GM19452 (cell line): ENCODE measurements around the gene SIRT4.
"Not testable (repeated sequence)": the region's sequence is repeated elsewhere in the genome, so short reads cannot be mapped to it uniquely, and the experiment has no call there.

Source experiments
- ATAC-seq: cut with Tn5 transposase; IDR thresholded peaks from one replicate; pipeline ENCODE4 v1.9.1; 2021; ENCODE audit not compliant: unreplicated experiment

The SIRT4 gene

DNA sequence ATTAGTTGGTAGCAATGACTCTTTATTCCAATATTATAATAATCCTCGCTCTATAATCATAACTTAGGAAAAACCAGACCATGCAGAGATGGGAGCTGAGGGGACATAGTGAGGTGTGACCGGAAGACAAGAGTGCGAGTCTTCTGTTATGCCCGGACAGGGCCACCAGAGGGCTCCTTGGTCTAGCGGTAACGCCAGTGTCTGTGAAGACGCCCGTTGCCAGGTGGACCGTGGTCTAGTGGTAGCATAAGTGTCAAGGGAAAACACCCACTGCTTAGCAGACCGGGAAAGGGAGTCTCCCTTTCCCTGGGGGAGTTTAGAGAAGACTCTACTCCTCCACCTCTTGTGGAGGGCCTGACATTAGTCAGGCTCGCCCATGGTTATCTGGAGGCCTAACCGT lies 33.3 kb downstream of the SIRT4 start:
- not testable (repeated sequence) for ATAC-seq

DNA sequence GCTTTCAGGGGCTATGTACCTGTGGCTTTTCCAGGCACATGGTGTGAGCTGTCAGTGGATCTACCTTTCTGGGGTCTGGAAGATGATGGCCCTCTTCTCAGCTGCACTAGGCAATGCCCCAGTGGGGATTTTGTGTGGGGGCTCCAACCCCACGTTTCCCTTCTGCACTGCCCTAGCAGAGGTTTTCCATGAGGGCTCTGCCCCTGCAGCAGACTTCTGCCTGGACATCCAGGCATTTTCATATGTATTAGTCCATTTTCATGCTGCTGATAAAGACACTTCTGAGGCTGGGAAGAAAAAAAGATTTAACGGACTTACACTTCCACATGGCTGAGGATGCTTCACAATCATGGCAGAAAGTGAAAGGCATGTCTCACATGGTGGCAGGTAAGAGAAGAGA lies 34.3 kb downstream of the SIRT4 start:
- ATAC-seq: not testable (repeated sequence)

DNA sequence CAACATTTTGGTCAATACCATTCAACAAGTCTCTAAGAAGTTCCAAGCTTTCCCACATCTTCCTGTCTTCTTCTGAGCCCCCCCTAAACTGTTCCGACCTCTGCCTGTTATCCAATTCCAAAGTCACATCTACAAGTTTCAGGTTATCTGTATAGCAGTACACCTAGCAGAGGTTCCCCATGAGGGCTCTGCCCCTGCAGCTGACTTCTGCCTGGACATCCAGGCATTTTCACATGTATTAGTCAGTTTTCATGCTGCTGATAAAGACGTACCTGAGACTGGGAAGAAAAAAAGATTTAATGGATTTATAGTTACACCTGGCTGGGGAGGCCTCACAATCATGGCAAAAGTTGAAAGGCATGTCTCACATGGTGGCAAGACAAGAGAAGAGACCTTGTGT lies 35.6 kb downstream of the SIRT4 start:
- ATAC-seq: no peak

DNA sequence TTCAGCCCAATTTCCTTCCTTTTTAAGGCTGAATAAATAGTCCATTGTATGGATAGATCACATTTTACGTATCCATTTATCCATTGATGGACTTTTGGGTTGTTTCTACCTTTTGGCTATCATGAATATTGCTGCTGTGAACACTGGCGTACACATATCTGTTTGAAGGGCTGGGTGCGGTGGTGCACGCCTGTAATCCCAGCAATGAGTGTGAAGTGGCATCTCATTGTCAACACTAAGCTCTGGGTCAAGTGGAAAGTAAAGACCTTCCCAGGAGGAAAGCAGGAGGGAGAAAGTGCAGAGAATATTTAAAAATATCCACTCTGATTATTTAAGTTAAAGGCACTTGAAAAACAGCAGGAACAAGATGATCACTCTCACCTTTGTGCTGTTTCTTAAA lies 37.1 kb downstream of the SIRT4 start:
- no peak for ATAC-seq

DNA sequence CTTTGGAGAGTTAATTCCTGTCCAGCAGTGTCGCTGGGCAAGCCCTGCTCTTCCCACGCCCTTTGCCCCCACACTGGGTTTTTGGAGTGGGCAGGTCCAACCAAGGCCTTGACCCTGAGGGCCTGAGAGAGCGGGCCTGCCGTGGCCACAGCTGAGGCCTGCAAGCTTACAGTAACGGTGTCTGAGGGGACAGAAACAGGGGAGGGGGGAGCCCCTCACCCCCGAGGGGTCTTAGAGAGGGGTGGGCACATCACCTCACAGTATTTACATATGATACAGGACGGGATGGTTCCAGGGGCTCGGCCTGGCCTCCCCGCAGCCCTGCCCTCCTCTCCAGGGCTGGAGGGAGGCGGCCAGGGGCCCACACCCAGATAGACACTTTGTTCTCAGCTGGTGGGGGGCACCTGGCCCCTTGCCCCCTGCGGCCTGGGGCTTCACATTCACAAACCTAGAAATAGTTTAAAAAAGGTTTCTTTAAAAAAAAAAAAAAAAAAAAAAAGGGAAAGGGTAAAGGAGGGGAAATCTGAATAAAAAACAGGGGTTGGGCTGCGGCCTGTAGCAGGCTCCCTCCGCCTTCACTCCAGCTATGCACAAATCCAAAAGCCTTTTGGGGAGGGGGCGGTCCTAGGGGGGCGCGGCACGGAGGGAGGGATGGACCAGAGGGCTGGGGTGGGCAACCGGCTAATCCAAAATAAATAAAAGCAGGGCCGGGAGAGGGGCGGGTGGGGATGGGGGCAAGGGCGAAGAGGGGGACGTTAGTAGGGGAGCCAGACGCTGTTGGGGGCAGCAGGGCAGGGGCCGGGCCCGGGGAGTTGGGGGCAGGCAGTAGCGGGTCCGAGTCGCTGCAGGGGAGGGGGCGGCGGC lies 40.3 kb downstream of the SIRT4 start:
- ATAC-seq: no peak

DNA sequence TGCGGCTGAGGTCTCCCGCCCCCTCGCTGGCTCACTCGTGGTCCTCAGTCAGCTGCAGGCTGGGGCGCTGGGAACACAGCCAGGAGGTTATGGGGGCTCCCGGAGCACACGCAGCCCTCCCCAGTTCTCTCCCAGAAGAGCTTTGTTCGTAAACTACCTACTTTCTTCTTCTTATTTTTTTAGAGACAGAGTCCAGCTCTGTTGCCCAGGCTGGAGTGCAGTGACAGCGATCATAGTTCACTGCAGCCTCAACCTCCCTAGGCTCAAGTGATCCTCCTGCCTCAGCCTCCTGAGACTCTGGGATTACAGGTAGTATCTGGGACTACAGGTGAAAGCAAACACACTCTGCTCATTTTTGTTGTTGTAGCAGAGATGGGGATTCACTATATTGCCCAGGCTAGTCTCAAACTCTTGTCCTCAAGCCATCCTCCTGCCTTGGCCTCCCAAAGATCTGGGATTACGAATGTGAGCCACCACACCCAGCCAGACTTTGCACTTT lies 41.0 kb downstream of the SIRT4 start:
- no peak for ATAC-seq

DNA sequence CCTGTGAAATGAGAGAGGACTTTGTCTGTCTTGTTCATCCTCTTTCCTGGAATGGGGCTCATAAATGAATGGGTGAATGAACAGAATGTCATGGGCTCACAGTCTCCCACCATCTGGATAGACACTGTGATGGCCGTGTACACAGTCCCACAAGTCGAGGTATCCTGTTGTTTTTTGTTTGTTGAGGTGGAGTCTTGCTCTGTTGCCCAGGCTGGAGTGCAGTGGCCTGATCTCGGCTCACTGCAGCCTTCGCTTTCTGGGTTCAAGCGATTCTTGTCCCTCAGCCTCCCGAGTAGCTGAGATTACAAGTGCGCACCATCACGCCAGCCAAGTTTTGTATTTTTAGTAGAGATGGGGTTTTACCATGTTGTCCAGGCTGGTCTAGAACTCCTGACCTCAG lies 41.6 kb downstream of the SIRT4 start:
- no peak for ATAC-seq

DNA sequence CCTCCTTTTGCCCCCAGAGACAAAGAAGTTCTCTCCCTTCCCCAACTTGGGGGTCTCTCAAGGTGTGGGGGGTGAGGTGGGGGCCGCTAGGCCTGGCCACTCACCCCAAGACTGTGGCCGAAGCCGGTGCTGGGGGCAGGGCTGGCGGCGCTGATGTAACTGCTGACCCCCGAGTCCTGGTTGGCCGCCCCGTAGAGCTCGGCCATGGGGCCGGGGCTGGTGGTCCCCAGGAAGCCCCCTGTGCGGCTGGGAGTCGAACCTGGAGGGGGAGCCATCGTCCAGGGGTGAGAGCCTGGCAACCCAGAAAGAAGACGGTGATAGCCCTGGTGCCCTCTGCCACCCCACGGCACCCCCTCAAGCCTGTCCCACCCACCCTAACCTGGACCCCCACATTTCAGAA lies 43.9 kb downstream of the SIRT4 start:
- ATAC-seq: no peak

DNA sequence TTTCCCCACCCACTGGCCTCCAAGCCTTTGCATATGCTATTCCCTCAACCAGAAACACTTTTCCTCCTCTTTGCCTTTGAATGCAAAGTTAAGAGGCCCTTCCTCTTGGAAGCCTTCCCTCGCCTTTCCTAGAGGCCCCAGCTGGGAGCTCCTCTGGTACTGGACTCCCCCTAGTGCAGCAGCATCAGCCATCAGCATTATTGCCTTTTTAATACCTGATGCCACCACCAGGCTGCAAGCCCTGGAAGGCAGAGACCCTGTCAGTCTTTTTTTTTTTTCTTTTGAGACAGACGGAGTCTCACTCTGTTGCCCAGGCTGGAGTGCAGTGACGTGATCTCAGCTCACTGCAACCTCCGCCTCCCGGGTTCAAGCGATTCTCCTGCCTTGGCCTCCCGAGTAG lies 44.6 kb downstream of the SIRT4 start:
- no peak for ATAC-seq

DNA sequence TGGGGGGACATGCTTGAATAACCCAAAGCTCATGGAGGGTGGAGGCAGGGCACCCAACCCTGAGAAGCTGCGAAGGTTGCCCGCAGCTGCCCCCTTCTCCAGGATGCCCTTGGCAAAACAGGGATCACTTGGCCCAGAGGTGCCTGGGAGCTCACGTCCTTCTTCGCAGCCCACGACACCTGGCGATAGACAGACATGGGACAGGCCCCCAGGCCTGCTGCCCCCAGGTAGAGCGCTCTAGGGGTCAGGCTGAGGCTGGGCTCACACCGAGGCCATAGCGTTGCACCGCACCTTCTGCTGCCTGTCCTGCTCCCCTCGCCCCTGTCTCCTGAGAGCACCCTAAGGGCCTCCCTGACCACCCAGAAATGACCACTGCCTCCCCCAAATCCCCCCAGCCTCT lies 45.6 kb downstream of the SIRT4 start:
- no peak for ATAC-seq

DNA sequence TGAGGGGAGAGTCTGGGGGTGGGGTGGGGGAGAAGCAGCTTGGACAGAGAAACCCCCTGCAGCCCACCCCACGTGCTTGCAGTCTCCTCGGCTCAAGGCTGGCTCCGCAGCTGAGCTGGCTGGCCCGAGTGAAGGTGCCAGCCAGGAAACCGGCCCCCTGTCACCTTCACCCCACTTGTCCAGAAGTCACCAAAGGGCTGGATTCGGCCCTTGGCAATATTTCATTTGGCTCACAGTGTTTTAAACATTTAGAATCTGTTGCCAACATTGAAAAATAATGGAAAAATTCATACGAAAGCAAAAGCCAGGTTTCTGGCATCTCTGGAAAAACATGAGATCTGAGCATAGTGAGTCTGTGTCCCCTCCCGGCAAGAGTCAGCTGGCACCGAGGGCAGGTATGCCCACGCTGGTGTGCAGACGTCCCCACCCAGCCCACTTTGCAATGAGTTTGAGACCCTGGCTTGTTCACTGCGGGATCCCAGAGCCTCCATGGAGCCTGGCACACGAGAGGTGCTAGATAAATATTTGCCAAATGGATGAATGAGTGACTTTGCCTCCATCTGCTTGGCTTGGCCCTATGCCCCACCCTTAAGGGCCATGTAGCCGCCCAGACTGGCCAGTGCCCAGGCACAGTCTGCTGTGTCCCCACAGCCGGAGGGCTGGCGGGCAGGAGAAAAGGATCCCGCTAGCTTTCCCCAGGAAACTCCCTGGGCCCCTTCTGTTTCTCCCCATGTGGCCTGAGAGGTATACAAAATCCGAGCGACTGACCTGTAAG lies 48.6 kb downstream of the SIRT4 start:
- no peak for ATAC-seq

DNA sequence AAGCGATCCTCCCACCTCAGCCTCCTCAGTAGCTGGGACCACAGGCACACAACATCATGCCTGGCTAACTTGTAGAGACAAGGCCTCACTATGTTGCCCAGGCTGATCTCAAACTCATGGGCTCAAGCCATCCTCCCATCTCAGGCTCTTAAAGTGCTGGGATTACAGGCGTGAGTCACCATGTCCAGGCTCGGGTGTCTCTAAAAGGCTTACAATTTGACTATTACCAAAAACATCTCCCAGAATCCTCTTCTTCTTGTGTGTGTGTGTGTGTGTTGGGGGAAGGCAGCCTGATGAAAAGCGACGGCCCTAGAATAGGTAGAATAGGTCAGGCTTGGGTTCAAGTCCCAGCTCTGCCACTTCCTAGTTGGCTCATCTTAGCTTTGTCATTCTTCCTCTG lies 50.0 kb downstream of the SIRT4 start:
- no peak for ATAC-seq

DNA sequence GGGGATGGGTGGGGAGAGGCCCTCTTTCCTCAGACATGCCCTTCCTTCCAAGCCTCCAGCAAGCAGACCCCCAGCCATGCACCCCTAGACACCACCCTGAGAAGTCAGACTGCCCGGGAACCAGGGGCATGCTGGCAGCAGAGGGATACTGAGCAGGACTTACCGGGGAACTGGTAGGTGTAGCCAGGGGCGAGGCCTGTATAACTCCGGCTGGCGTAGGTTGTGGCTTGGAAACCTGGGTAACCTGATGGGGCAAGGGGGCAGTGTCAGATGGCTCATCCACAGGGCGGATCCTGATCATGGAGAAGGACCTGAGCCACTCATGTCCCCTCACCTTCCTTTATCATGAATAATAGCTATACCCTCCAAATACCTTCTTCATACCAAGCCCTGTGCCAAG lies 51.0 kb downstream of the SIRT4 start:
- no peak for ATAC-seq

DNA sequence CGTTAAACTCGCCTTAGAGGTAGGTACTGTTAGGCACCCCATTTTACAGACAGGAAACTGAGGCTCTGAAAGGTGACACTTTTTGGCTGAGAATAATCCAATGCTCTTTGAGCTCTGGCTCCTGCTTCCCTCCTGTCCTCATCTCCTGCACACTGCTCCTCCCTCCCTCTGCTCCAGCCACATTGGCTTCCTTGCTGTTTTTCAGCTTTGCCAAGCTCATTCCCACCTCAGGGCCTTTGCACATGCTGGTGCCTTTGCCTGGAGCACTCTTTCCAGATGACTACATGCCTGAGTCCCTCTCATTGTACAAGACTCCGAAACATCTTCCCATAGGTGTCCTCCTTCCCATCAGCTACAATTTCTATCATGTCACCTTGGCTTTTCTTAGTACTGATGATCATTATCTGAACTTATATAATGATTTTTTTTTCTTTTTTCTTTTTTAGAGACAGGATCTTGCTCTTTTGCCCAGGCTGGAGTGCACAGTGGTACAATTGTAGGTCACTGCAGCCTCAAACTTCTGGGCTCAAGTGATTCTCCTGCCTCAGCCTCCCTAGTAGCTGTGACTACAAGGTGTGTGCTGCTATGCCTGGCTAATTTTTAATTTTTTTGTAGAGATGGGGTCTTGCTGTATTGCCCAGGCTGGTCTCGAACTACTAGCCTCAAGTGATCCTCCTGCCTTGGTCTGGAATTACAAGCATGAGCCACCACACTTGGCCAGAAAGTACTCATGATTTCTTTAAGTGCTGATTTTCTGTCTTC lies 51.6 kb downstream of the SIRT4 start:
- no peak for ATAC-seq

DNA sequence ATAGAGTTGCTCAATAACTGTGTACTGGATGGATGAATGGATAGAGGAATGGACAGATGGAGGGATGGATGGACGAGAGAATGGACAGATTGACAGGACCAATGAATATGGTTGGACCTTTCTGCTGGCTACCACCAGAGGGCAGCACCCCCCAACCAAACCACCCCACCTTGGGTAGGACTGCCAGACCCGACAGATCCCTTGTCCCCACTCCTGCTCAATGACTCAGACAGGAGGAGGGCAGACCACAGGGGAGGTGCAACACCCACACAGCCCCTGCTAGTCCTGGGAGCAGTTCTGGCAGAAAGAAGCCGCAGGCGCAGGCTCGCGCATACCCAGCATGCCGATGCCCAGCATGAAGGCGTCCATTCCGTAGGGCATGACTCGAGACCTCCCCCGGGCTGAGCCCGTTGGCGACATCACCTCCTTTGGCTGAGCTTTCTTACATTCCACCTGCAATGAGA lies 54.5 kb downstream of the SIRT4 start:
- no peak for ATAC-seq

DNA sequence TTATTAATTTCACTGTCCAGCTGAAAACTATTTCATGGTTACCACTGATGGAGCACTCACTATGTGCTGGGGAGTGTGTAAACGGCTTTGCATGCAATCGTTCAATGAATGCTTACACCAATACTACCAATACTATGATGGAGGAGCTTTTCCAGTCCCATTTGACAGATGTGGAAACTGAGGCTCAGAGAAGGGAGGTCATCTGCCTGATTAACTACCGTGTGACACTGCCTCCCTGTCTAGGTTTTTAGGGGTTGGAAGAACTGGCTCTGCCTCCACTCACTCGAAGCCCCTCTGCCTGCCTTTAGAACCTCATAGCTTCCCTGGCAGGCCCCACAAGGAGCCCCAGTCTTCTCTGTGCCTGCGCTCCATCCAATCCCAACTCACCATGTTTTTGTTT lies 55.0 kb downstream of the SIRT4 start:
- no peak for ATAC-seq

DNA sequence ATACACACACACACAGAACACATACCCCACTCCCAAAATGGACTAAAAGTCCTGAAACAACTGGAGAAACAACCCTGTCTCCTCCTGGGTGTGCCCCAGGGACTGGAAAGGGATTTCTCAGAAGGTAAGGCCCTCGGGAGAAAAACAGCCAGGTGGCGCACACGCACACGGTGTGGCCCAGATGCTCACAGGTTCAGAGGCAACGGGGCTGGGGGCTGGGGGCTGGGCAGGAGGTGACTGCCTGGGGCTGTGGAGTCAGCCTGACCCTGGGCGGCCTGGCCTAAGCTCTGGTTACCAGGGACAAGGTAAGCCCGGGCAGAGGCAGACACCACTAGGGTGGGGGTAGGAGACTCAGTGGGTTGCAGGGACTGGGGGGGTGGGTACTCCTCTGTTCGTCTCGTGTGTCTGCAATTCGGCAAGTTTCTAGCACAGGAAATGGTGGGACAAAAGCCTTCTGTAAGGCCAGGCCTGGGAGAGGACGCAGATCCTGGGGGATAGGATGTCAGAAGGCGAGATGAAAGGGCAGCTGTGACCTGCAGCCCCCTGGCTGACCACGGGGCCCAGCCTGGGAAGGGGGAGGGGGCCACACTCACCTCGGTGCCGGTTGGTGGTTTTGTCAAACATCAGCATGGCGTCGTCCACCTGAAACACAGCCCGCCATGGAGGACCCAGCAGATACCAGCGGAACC lies 56.4 kb downstream of the SIRT4 start:
- no peak for ATAC-seq

DNA sequence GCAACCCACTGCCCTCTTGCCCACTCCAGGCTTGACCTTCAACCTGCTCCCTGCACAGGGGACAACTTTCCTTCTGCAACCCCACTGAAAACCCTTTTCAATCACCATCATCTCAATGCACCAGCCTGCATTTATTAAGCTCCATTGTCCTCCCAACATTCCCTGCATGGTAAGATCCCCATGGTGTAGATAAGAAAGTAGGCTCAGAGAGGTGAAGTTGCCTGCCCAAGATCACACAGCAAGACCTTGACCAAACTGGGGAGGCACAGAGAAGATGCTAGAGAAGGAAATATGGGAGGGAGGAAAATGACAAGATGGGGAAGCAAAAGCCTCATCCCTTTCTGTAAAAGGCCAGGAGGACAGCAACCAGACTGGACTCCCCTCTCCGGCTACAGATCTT lies 57.0 kb downstream of the SIRT4 start:
- ATAC-seq: no peak

DNA sequence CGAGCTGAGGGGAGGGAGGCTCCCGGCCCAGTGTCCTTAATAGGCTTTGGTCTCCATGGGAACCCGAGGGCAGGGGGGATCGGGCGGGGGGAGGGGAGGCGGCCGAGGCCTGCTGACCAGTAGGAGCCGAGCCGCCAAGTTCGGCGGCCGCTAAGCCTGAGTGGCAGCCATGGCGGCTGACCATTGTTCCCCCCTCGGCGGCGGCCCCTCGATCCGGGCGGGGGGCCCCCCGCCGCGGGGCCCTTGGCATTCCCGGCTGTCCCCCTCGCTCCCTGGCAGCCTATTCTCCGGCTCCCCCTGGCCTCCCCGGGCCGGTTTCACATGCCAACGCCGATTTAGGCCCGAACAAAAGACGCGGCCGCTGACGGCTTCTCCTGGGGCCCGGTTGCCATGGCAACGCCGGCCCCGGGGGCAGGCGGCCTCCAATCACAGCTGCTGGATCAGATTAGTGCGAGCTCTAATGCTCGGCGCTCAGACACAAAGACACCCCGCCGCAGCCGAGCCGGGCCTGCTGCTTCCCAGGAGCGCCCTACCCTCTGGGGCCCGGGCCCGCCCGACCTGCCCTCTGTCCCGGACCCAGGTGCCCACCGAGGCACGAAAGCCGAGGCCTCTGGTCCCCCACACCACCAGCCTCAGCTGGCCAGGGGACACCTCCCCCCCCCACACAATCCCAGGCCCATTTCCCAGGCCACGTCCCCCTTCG lies 59.5 kb downstream of the SIRT4 start:
- ATAC-seq: no peak
